ENCODE measurements around the gene PDE6B.

DNA sequence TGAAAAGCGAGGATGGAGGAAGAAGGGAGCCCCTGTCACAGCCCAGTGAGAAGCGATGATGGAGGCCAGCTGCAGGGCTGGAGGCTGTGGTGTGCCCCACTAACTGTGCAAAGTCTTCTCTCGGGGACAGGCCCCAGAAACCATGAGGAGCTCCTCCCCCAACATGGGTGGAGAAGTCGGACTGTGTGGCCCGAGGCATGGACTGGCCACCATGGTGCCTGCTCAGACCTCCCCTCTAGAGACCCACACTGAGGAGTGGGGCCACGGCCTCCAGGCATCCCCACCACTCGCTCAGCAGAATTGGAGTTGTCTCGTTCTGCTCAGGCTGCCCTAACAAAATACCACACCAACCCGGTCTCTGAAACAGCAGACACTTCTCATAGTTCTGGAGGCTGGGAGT lies 12.2 kb upstream of the PDE6B start:
- TF ChIP-seq, protein P1, sequence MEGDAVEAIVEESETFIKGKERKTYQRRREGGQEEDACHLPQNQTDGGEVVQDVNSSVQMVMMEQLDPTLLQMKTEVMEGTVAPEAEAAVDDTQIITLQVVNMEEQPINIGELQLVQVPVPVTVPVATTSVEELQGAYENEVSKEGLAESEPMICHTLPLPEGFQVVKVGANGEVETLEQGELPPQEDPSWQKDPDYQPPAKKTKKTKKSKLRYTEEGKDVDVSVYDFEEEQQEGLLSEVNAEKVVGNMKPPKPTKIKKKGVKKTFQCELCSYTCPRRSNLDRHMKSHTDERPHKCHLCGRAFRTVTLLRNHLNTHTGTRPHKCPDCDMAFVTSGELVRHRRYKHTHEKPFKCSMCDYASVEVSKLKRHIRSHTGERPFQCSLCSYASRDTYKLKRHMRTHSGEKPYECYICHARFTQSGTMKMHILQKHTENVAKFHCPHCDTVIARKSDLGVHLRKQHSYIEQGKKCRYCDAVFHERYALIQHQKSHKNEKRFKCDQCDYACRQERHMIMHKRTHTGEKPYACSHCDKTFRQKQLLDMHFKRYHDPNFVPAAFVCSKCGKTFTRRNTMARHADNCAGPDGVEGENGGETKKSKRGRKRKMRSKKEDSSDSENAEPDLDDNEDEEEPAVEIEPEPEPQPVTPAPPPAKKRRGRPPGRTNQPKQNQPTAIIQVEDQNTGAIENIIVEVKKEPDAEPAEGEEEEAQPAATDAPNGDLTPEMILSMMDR (conservative IDR thresholded peaks at IDR 0.05), result no peak
- TF ChIP-seq ZFX (IDR thresholded peaks at IDR 0.05), result no peak

All from C4-2B (cell line).